22Rv1 (cell line): ENCODE data around the gene IL1RAPL2.

Source experiments
- ZFX ChIP-seq: fragments of 450-650 bp; IDR thresholded peaks from 2 replicates; pipeline ENCODE4 v1.6.1; 2017; ENCODE audit warnings: antibody characterized with exemption, borderline replicate concordance
- TF ChIP-seq, protein P1 (sequence below): fragments of 450-650 bp; IDR thresholded peaks from 2 replicates; pipeline ENCODE4 v1.5.1; 2017; ENCODE audit warnings: mild to moderate bottlenecking

GRCh38 chrX:105189093-105189492, 623.1 kb downstream of the IL1RAPL2 start:
- TF ChIP-seq, protein P1, sequence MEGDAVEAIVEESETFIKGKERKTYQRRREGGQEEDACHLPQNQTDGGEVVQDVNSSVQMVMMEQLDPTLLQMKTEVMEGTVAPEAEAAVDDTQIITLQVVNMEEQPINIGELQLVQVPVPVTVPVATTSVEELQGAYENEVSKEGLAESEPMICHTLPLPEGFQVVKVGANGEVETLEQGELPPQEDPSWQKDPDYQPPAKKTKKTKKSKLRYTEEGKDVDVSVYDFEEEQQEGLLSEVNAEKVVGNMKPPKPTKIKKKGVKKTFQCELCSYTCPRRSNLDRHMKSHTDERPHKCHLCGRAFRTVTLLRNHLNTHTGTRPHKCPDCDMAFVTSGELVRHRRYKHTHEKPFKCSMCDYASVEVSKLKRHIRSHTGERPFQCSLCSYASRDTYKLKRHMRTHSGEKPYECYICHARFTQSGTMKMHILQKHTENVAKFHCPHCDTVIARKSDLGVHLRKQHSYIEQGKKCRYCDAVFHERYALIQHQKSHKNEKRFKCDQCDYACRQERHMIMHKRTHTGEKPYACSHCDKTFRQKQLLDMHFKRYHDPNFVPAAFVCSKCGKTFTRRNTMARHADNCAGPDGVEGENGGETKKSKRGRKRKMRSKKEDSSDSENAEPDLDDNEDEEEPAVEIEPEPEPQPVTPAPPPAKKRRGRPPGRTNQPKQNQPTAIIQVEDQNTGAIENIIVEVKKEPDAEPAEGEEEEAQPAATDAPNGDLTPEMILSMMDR: no peak
- TF ChIP-seq ZFX: no peak
